HepG2 (cell line): ENCODE data around the gene SLC38A3. TPM values are rescaled to one million over a fixed set of nuclear protein-coding genes. Genes with fewer than 3 reads are reported as not detected.

ENCODE experiments used
- ATAC-seq: fragments of 200-7000 bp; cut with Tn5 transposase; 3 replicates; pipeline ENCODE4 v1.9.1; 2020; ENCODE audit warnings: mild to moderate bottlenecking, moderate library complexity
- BruUV-seq: library from RNA; stranded (reverse); fragments of 400-500 nt; replicated peaks from 2 replicates; lab custom pipeline; 2021; lab: Mats Ljungman, UMichigan
- CTCF ChIA-PET: fragments of 300-600 bp; formaldehyde crosslinking; extraction: SDS; loops from one replicate; lab custom pipeline; 2021; ENCODE audit warnings: low total read pairs, inconsistent platforms, low intra/inter-chr PET ratio; lab: Yijun Ruan, JAX
- POLR2A ChIA-PET: fragments of 350-600 bp; sonication (Branson Sonifier 250); formaldehyde crosslinking; loops from one replicate; lab custom pipeline; 2020; ENCODE audit warnings: antibody characterized with exemption, inconsistent platforms; lab: Yijun Ruan, JAX
- DNase-seq: peaks from one replicate; pipeline ENCODE4 v3.0.0-alpha.2; 2015; ENCODE audit warnings: low spot score
- FAIRE-seq: peaks from 3 replicates; lab custom pipeline; 2011; peaks lifted over from hg19 to GRCh38; lab: Jason Lieb, UNC
- H2AFZ ChIP-seq: one replicate; pipeline ENCODE4 v1.6.1; 2011; ENCODE audit warnings: low read length, inconsistent platforms
- H3K27ac ChIP-seq: fragments of 300-600 bp; 3 replicates; pipeline ENCODE4 v1.8.0; 2011; ENCODE audit warnings: mixed run types, mild to moderate bottlenecking, mixed read lengths, low read length, inconsistent platforms; ENCODE audit not compliant: insufficient read depth; ENCODE audit errors: extremely low read length
- H3K27me3 ChIP-seq, 2 experiments: fragments of 200-600 bp in 1 of 2; 2 replicates in 1 of 2; 3 replicates in 1 of 2; pipeline versions ENCODE4 v1.6.0 to v1.8.0; 2011; ENCODE audit warnings: low read length in 2 of 2, mild to moderate bottlenecking in 2 of 2, moderate library complexity in 2 of 2, inconsistent platforms in 1 of 2; ENCODE audit not compliant: insufficient read depth in 2 of 2, control insufficient read depth in 1 of 2
- H3K36me3 ChIP-seq, 2 experiments: fragments of 200-600 bp in 1 of 2; replicated peaks in 1 of 2; 2 replicates in 1 of 2; 3 replicates in 1 of 2; pipeline versions ENCODE4 v1.5.1 to v1.8.0; 2011; ENCODE audit warnings: low read length in 2 of 2, inconsistent platforms in 1 of 2; ENCODE audit not compliant: insufficient read depth in 2 of 2, control insufficient read depth in 1 of 2
- H3K4me1 ChIP-seq: 2 replicates; pipeline ENCODE4 v1.5.1; 2012; ENCODE audit warnings: low read length, inconsistent platforms; ENCODE audit not compliant: insufficient read depth
- H3K4me2 ChIP-seq: 2 replicates; pipeline ENCODE4 v1.6.0; 2011; ENCODE audit warnings: low read depth, low read length, inconsistent platforms
- H3K4me3 ChIP-seq, 3 experiments: fragments of 200-600 bp in 1 of 3; sonication (generic), shearing (Covaris generic) in 1 of 3; replicated peaks in 1 of 3; 2 replicates each; pipeline ENCODE4 v1.5.1; 2011 to 2016; ENCODE audit warnings: low read length in 3 of 3, inconsistent platforms in 2 of 3, low read depth in 2 of 3, mild to moderate bottlenecking in 2 of 3, control low read depth in 1 of 3, mixed read lengths in 1 of 3; ENCODE audit not compliant: insufficient read depth in 1 of 3
- H3K79me2 ChIP-seq: one replicate; pipeline ENCODE4 v1.6.1; 2011; ENCODE audit warnings: low read length, inconsistent platforms; ENCODE audit not compliant: insufficient read depth
- H3K9ac ChIP-seq: 2 replicates; pipeline ENCODE4 v1.6.0; 2011; ENCODE audit warnings: mild to moderate bottlenecking, low read depth, low read length, inconsistent platforms; ENCODE audit not compliant: insufficient read depth
- H3K9me3 ChIP-seq: 2 replicates; pipeline ENCODE4 v1.5.1; 2012; ENCODE audit warnings: mild to moderate bottlenecking, low read length
- H4K20me1 ChIP-seq: 2 replicates; pipeline ENCODE4 v1.6.0; 2011; ENCODE audit warnings: inconsistent platforms, mild to moderate bottlenecking, low read length, moderate library complexity; ENCODE audit not compliant: insufficient read depth
- CEBPB ChIP-seq: IDR thresholded peaks from 2 replicates; pipeline ENCODE4 v1.6.1; 2011; ENCODE audit warnings: low read depth, low read length, improper control_type of control experiment, borderline replicate concordance
- FOXC1 ChIP-seq: sonication (generic); formaldehyde crosslinking; IDR thresholded peaks from 2 replicates; pipeline ENCODE4 v1.8.0; 2022; ENCODE audit warnings: mild to moderate bottlenecking, missing genetic modification reagents, borderline replicate concordance
- MEIS1 ChIP-seq: sonication (generic); formaldehyde crosslinking; IDR thresholded peaks from 2 replicates; pipeline ENCODE4 v1.9.0; 2021; ENCODE audit warnings: mild to moderate bottlenecking, missing genetic modification reagents, moderate library complexity, borderline replicate concordance
- YEATS4 ChIP-seq: sonication (generic); formaldehyde crosslinking; IDR thresholded peaks from 2 replicates; pipeline ENCODE4 v1.4.0; 2020; ENCODE audit warnings: missing genetic modification reagents, borderline replicate concordance
- ZNF703 ChIP-seq: sonication (generic); formaldehyde crosslinking; IDR thresholded peaks from 2 replicates; pipeline ENCODE4 v1.5.1; 2020; ENCODE audit warnings: missing genetic modification reagents, mild to moderate bottlenecking, moderate library complexity, borderline replicate concordance
- ZNF773 ChIP-seq: sonication (generic); formaldehyde crosslinking; IDR thresholded peaks from 2 replicates; pipeline ENCODE4 v1.4.0; 2020; ENCODE audit warnings: missing genetic modification reagents, borderline replicate concordance
- WGBS: methylation state at CpG from one replicate; pipeline ENCODE4 v1.1.6; 2017; ENCODE audit warnings: low lambda C conversion rate; 5-methylcytosine and 5-hydroxymethylcytosine counted together
- in situ Hi-C: cut with HindIII; loops from 2 replicates; pipeline ENCODE4 v1.10.0; 2017; ENCODE audit warnings: low pct_unique_long_range_greater_than_20kb; ENCODE audit not compliant: extremely low pct_ligation_motif_present
- intact Hi-C: fragments of 100-400 bp; cut with micrococcal nuclease; formaldehyde crosslinking; loops from one replicate; pipeline ENCODE4 v1.10.0; 2022; ENCODE audit not compliant: unreplicated experiment
- polyA plus RNA-seq, 8 experiments: library from polyadenylated mRNA; depleted of rRNA in 3 of 8; stranded (reverse) in 7 of 8; unstranded in 1 of 8; fragments of >200 nt; fragmentation: Illumina TruSeq in 4 of 8; extraction: Trizol in 4 of 8; gene quantifications; 2 replicates each; pipeline versions ENCODE4 v1.2.1 to v1.2.3, GENCODE V29; 2011 to 2016; ENCODE audit warnings: low read depth in 4 of 8, missing spikeins in 1 of 8, mixed read lengths in 1 of 8; ENCODE audit not compliant: insufficient read depth in 1 of 8
- total RNA-seq, 5 experiments: library from RNA; depleted of rRNA; stranded (reverse); fragments of >200 nt; fragmentation: Illumina TruSeq; extraction: Trizol; gene quantifications; 2 replicates each; pipeline ENCODE4 v1.2.3, GENCODE V29; 2016; ENCODE audit warnings: low read depth in 1 of 5
- TF ChIP-seq, protein P1 (sequence below): sonication (generic); formaldehyde crosslinking; IDR thresholded peaks from 2 replicates; pipeline ENCODE4 v1.8.0; 2022; ENCODE audit warnings: mild to moderate bottlenecking, missing genetic modification reagents
- TF ChIP-seq, protein P2 (sequence below), 2 experiments: sonication (generic) in 1 of 2; formaldehyde crosslinking in 1 of 2; IDR thresholded peaks; 2 replicates each; pipeline versions ENCODE4 v1.6.1 to v1.9.0; 2014 to 2022; ENCODE audit warnings: antibody characterized with exemption in 1 of 2, borderline replicate concordance in 1 of 2, inconsistent platforms in 1 of 2, low read depth in 1 of 2, missing genetic modification reagents in 1 of 2

SLC38A3 gene
- total and polyA plus RNA-seq, 2 of the 13 experiments (the other 11 are each of a cell fraction or from before 2014, with no cell fraction given) = 29.8 to 164 TPM

GRCh38 chr3:50249457-50249856 lies 44.4 kb downstream of the SLC38A3 start:
- ATAC-seq = no peak
- no peak for FAIRE-seq
- peaks cover 23% of the 10 kb centered on the region for H3K79me2 ChIP-seq
- no peak overlapping the region for H3K9ac ChIP-seq
- no peak overlapping the region for H3K4me2 ChIP-seq
- H3K4me3 ChIP-seq = no peak overlapping the region
- intact Hi-C loops (no loop called here), in situ Hi-C loops (no loop called here)
- peaks cover 25% of the 10 kb centered on the region for H3K4me1 ChIP-seq
- ChIA-PET CTCF (no interaction called here), POLR2A (interaction anchor here (1.2 to 3.2 kb wide), 3 partner anchors 10 to 15 kb away, joined by 3 to 12 read pairs (median 3); partner anchors contain the start of gene GNAI2)
- H4K20me1 ChIP-seq = no peaks in the 10 kb centered on the region
- no peak overlapping the region for H2AFZ ChIP-seq
- TF ChIP-seq ZNF773 (CRISPR knock-in tag) (no peak), ZNF703 (CRISPR knock-in tag) (no peak), CEBPB (0 out of 2 replicates have a peak, but pooled peaks have one; percentile 12), MEIS1 (CRISPR knock-in tag) (no peak), YEATS4 (CRISPR knock-in tag) (no peak), FOXC1 (no peak)
- TF ChIP-seq, protein P1, sequence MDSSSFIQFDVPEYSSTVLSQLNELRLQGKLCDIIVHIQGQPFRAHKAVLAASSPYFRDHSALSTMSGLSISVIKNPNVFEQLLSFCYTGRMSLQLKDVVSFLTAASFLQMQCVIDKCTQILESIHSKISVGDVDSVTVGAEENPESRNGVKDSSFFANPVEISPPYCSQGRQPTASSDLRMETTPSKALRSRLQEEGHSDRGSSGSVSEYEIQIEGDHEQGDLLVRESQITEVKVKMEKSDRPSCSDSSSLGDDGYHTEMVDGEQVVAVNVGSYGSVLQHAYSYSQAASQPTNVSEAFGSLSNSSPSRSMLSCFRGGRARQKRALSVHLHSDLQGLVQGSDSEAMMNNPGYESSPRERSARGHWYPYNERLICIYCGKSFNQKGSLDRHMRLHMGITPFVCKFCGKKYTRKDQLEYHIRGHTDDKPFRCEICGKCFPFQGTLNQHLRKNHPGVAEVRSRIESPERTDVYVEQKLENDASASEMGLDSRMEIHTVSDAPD (CRISPR knock-in tag) = no peak
- TF ChIP-seq, protein P2, sequence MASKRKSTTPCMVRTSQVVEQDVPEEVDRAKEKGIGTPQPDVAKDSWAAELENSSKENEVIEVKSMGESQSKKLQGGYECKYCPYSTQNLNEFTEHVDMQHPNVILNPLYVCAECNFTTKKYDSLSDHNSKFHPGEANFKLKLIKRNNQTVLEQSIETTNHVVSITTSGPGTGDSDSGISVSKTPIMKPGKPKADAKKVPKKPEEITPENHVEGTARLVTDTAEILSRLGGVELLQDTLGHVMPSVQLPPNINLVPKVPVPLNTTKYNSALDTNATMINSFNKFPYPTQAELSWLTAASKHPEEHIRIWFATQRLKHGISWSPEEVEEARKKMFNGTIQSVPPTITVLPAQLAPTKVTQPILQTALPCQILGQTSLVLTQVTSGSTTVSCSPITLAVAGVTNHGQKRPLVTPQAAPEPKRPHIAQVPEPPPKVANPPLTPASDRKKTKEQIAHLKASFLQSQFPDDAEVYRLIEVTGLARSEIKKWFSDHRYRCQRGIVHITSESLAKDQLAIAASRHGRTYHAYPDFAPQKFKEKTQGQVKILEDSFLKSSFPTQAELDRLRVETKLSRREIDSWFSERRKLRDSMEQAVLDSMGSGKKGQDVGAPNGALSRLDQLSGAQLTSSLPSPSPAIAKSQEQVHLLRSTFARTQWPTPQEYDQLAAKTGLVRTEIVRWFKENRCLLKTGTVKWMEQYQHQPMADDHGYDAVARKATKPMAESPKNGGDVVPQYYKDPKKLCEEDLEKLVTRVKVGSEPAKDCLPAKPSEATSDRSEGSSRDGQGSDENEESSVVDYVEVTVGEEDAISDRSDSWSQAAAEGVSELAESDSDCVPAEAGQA (IDR thresholded peaks at IDR 0.05; ENCODE audit: low read depth) = no peak
- TF ChIP-seq, protein P2 (CRISPR knock-in tag; IDR thresholded peaks at IDR 0.05; ENCODE audit: borderline replicate concordance) = no peak
- no peaks in the 10 kb centered on the region for H3K9me3 ChIP-seq
- BruUV-seq = no TSS peak
- H3K36me3 ChIP-seq = peaks cover 2 to 14% of the 10 kb centered on the region in 2 experiments; a peak in 2 of 5 replicates
- no peaks in the 10 kb centered on the region for H3K27me3 ChIP-seq
- H3K27ac ChIP-seq = no peak overlapping the region
- DNase-seq = no peak
- 100% methylated on average over 1 of the region's 5 CpGs for WGBS
